ENCODE results near the gene CTBP1.

The CTBP1 gene

DNA sequence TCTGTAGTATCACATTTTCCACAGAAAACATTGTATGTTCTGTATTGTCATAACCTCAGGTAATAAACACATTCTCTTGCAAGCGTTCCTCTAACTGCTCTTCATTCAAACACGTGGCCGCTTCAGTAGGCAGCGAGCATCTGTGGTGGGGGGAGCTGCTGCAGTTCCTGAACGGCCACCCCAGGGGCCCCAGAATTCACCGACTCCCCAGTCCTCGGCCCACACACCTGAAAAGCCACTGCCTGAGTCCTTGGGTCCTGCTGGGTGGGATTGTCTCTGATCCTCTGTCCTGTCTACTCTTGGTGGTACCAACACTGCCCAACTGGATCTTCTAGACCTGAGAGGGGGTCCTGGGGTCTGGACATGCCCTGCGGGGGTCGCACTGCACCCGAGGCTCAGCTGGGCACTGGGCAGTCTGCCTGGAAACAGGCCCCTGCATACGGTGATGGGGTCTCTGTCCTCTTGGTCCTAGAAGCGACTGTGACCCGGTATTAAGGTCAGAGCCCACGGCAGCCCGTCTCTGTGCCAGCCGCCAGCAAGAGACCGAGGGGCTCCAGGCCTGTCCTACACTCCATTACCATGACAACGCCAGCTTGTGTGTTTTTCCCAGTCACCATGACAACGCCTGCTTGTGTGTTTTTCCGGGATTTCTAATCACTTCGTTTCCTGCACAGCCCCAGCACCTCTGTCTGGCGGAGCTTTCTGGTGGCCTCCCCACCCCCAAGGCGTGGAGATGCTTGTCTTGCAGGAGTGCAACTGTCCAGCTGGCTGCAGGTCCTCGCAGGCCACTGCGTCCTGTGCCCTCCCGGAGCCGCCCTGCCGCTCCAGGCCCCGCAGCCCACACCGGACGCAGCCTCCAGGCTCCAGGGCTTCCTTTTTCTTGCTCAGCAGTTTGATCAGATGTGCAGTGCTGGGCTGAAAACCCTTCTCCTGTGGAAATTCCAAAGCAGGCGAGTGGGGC lies 16.0 kb downstream of the CTBP1 start:
- peak in 21 of 42 donors; percentile 16 to 78 (median 49) for DNase-seq
- intact Hi-C loops (cut with DNase I): no loop called here

- intact Hi-C loops (cut with DNase I): no loop called here
- DNase-seq: no peak
Measured at GRCh38 chr4:1231637-1232360, 17.1 kb downstream of the CTBP1 start.

- no peak for DNase-seq
- intact Hi-C loops (cut with DNase I): no loop called here
Measured at GRCh38 chr4:1230971-1231636, 17.8 kb downstream of the CTBP1 start.

DNA sequence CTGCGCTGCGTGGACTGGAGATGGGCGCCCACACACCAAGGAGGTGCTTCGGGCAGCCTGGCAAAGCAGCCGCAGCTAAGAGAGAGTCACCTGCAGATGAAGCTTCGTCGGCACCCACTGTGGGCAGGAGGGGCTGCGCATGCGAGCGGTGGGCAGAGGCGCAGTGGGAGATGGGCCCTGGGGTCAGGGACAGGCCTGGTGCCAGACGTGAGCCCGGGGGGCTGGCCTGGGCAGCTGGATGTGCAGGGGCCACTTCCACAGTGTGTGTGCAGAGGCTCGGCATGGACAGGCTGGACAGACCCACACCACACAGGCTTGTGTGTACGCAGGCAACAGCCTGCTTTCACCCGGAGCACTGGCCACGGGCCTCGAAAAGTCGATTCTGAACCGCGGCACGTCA lies 18.6 kb downstream of the CTBP1 start:
- intact Hi-C loops (cut with DNase I): no loop called here
- no peak for DNase-seq

DNA sequence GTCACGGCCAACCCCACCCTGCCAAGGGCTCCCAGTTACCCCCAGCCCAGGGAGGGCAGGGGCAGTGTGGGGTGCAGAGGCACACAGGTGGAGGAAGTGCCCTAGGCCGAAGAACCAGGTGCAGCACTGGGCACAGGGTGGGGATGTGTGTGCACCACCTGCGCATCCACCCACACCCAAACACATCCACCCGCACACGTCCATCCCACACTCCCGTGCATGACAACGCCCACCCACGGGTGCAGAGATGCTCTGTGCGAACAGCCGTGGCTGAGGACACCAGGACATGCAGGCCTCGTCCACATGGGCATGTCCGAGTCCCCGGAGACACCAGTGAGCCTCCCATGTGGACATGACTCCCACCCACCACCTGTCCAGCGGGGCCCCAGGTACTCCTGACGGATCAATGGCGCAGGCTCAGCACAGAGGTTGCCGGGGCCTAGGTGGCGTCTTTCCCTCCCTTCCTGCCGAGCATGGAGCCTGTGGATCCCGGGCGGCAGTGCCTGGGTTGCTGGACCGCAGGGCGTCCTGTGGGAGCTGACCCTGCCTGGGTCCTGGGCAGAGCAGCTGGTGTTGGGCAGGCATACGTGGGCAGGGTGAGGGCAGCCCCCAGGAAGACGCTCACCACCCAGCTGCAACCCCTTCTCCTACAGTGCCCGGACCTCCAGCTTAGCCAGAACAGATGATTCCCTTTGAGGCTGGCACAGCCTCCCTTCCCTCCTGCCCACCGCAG lies 19.6 kb downstream of the CTBP1 start:
- DNase-seq: no peak
- intact Hi-C loops (cut with DNase I): no loop called here

DNA sequence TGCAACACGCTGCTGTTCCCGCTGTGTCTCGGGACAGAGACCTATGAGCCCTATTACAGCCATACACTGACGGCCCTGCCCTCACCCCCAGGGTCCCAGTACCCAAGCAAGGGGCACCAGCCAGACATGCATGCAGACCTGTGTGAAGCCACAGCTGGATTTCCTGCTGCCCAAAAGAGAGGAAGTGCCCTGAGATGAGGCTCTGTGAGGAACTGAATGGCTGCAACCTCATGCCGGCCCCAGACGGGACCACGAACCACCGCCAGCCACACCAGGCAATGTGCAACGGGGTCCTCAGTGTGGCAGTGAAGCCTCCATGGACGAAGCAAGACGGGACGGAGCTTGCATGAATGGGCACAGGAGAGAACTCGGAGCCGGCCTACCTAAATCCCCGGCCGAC lies 21.1 kb downstream of the CTBP1 start:
- intact Hi-C loops (cut with DNase I): no loop called here
- no peak for DNase-seq

DNA sequence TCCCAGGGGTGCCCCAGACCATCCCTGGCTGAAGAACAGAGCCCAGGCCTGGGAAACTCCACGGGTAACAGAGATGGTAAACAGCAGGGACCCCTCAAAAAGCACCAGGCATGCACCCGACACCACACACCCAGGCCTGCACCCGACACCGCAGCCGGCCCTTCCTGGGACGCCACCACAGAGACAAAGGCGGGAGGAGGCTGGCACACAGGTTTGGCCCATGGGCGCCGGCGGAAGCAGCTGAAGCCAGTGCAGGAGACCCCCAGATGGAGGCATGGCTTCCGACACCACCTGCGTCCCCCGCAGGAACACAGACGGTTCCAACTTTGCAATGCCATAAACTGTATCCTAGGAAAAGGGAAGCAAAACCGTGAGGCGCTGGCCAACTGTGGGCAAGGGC lies 22.3 kb downstream of the CTBP1 start:
- intact Hi-C loops (cut with DNase I): no loop called here
- no peak for DNase-seq

- DNase-seq: no peak
- intact Hi-C loops (cut with DNase I): no loop called here
Measured at GRCh38 chr4:1226144-1226481, 22.8 kb downstream of the CTBP1 start.

GRCh38 chr4:1225272-1226143 lies 23.4 kb downstream of the CTBP1 start:
- no peak for DNase-seq
- intact Hi-C loops (cut with DNase I): no loop called here

DNA sequence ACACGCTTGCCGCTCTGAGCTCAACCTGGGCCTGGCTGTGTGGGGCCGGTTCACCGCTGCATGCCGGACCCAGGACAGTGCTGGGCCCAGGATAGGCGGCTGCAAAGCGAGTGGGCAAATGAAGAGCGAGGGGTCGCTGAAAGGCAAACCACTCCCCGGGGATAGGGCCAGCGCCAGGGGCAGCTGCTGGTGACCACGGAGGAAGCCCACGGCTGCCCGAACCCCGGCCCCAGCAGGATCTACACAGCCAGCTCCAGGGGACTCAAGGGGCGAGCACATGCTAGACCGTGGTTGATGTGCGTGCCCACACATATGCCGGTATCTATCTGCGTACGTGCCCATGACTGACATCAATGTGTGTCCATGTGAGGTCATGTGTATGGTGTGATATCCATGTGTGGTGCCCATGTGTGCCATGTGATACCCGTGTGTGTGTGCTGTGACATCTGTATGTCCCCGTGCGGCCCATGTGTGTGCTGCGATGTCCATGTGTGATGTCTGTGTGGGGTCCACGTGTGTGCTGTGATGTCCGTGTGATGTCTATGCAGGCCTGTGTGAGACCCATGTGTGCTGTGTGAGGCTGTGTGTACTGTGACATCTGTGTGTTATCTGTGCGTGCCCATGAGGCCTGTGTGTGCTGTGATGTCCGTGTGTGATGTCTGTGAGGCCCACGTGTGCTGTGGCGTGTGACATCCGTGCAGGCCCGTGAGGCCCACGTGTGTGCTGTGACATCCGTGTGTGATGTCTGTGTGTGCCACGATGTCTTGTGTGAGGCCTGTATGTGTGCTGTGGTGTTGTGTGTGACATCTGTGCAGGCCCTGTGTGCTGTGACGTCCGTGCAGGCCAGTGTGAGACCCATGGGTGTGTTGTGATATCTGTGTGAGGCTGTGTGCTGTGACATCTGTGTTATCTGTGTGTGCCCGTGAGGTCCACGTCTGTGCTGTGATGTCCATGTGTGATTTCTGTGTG lies 24.8 kb downstream of the CTBP1 start:
- intact Hi-C loops (cut with DNase I): no loop called here
- no peak for DNase-seq

DNA sequence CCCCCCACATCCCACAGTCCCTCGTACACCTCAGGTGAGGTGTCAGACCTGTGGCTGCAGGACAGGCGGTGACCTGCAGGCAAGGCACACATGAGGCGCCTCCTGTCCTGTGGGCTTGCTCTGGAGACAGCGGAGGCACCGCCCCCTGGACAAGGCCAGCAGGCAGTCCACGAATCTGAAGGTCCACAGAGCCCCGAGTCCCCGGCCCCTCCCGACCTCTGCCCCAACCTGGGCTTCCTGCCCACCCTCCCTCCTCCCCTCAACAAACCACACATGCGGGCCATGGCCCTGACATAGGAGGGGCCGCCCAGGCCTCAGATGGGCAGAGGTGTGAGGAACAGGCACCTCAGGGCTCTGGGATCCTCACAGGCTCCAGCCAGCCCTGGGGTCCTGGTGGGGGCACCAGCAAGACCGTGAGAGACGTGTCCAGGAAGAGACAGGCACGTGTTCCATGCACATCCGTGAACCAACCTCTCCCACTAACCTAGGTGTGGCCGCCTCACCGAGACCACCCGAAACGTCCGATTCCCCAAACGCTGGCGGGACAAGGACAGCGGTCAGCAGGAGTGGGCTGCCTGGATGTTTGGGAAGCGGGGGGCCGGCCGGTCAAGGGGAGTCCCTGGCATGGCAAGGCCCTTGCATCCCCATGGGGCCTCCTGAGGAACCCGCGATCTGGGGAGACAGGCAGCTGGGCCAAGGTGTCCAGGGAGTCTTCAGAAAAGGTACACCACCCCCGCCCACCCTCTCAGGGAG lies 25.8 kb downstream of the CTBP1 start:
- intact Hi-C loops (cut with DNase I): no loop called here
- DNase-seq: no peak

DNA sequence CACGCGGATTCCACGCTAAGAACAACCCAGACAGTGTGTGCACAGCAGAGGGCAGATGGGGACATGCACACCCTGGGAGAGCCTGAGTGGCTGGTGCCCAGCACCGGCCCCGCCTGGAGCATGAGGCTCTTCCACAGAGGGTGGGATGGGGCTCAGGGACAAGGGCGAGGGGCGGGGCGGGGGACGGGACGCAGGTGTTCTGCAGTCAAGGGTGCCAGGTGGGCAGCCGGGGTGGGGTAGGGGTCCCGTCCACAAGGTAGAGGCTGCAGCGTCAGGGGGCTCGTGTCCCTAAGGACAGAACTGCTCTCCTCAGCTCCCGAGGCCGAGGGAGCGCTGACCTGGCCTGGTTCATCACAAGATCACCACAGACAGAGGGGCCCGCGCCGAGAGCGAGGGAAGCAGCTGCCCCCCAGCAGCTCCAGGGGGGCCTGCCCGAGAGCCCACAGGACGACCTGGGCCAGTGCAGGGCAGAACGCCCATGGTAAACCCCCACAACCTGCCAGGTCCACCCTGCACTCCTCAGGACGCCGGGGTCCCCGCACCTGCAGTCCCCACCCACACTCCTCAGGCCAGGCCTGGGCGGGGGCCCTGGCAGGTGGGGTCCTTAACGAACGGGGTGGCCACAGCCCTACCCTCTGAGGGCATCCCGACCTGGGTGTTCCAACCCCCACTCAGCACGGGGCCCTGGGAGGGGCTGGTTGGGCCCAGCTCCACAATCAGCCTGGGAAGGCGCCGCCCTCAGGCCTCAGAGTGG lies 26.7 kb downstream of the CTBP1 start:
- no peak for DNase-seq
- intact Hi-C loops (cut with DNase I): no loop called here

DNA sequence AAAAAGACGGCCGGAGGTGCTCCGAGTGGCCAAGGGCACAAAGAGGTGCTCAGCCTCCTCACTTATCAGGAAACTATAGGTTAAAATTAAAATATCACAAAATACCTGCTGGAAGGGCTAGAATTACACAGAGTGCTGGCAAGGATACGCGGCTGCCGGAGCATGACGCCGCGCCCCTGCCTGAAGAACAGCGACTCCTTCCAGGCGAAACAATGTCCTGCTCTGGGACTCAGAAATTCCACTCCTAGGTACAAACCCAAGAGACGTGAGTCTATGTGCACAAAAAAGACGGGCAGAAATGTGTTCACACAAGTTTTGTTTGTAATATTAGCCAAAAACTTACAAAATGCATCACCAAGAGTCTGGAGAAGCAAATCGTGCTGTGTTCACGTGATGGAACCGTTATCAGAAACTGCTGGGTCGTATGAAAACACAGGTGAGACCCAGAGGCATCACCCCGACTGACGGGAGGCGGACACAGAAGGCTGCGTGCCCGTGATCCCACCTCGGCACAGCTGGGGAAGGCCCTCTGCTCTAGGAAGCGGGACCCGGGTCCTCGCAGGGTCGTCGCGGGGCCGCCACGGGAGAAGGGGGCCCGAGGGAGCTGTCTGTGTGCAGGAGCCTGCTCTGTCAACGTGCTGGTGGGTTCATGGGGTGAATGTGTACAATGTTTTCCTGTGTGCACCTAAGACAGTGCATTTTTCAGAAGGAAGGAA lies 27.6 kb downstream of the CTBP1 start:
- intact Hi-C loops (cut with DNase I): no loop called here
- no peak for DNase-seq

GRCh38 chr4:1220566-1220965 lies 28.4 kb downstream of the CTBP1 start:
- DNase-seq: no peak
- intact Hi-C loops (cut with DNase I): no loop called here

DNA sequence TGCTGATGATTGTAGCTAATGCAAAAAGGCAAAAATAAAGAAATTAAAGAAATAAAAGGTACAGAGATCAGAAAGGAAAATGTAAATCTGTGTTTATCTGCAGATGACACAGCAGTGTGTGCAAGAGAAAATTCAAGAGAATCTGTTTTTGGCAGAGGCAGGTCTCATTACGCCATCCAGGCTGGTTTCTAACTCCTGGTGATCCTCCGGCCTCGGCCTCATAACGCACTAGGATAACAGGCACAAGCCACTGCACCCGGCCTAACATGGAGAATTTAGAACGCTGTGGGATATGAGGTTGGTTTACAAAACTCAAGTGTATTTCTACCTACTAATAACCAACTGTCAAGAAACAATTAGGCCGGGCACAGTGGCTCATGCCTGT lies 29.4 kb downstream of the CTBP1 start:
- no peak for DNase-seq
- intact Hi-C loops (cut with DNase I): no loop called here

All from head of caudate nucleus (tissue), 42 donors.